Measurements from ENCODE around the gene ATPAF2. TPM values are rescaled to one million over a fixed set of nuclear protein-coding genes. Genes with fewer than 3 reads are reported as not detected.

Gene ATPAF2
- total RNA-seq, 1 experiment from 2014 or later = 18.6 TPM

- peak; percentile 59 for TF ChIP-seq CTCF (IDR thresholded peaks at IDR 0.05; ENCODE audit: unreplicated experiment)
- peak; percentile 86 for DNase-seq (ENCODE audit: unreplicated experiment)
- no peak overlapping the region for H3K4me3 Mint-ChIP-seq (ENCODE audit: unreplicated experiment)
- peaks cover 13% of the 10 kb centered on the region for H3K4me1 Mint-ChIP-seq (ENCODE audit: insufficient read depth, unreplicated experiment)
- intact Hi-C loops (cut with micrococcal nuclease) = loop anchor here (1.0 to 10.0 kb wide), 5 partner anchors 43 to 349 kb away; partner anchors contain the start of gene RAI1
- BruUV-seq (replicated peaks) = no TSS peak
- H3K9me3 Mint-ChIP-seq (ENCODE audit: unreplicated experiment) = no peaks in the 10 kb centered on the region
- ChIA-PET CTCF (interaction anchor here (0.6 to 3.4 kb wide), 36 partner anchors 9 to 713 kb away, joined by 3 to 36 read pairs (median 4); no protein-coding TSS in a partner anchor), POLR2A (interaction anchor here (0.7 to 1.1 kb wide), 2 partner anchors 61 to 120 kb away, joined by 3 read pairs; partner anchors contain the start of gene DRC3)
- H3K27me3 Mint-ChIP-seq (ENCODE audit: insufficient read depth, unreplicated experiment) = no peaks in the 10 kb centered on the region
- peaks cover 6% of the 10 kb centered on the region for H3K36me3 Mint-ChIP-seq (ENCODE audit: insufficient read depth, unreplicated experiment)
- H3K27ac Mint-ChIP-seq (ENCODE audit: low read depth, unreplicated experiment) = no peak overlapping the region
These were observed 5.4 kb downstream of the ATPAF2 start for GRCh38 chr17:18033442-18034099.

GRCh38 chr17:18031955-18032354 lies 7.0 kb downstream of the ATPAF2 start:
- H3K9me3 Mint-ChIP-seq (ENCODE audit: unreplicated experiment) = no peaks in the 10 kb centered on the region
- H3K4me3 Mint-ChIP-seq (ENCODE audit: unreplicated experiment) = no peak overlapping the region
- peaks cover 6% of the 10 kb centered on the region for H3K36me3 Mint-ChIP-seq (ENCODE audit: insufficient read depth, unreplicated experiment)
- intact Hi-C loops (cut with micrococcal nuclease) = loop anchor here (2.0 to 10.0 kb wide), 2 partner anchors 41 to 347 kb away; partner anchors contain the start of gene RAI1
- ChIA-PET CTCF (interaction anchor here (0.6 kb wide), 3 partner anchors 63 to 223 kb away, joined by 3 to 4 read pairs (median 4); no protein-coding TSS in a partner anchor), POLR2A (interaction anchor here (0.6 kb wide), 1 partner anchor 82 kb away, joined by 3 read pairs; no protein-coding TSS in a partner anchor)
- DNase-seq (ENCODE audit: unreplicated experiment) = no peak
- H3K27ac Mint-ChIP-seq (ENCODE audit: low read depth, unreplicated experiment) = no peak overlapping the region
- BruUV-seq (replicated peaks) = no TSS peak
- no peaks in the 10 kb centered on the region for H3K4me1 Mint-ChIP-seq (ENCODE audit: insufficient read depth, unreplicated experiment)
- TF ChIP-seq CTCF (IDR thresholded peaks at IDR 0.05; ENCODE audit: unreplicated experiment) = no peak
- no peaks in the 10 kb centered on the region for H3K27me3 Mint-ChIP-seq (ENCODE audit: insufficient read depth, unreplicated experiment)

GRCh38 chr17:18028952-18029540 lies 9.9 kb downstream of the ATPAF2 start:
- intact Hi-C loops (cut with micrococcal nuclease) = no loop called here
- ChIA-PET POLR2A (interaction anchor here (1.0 to 1.4 kb wide), 2 partner anchors 11 to 107 kb away, joined by 3 to 4 read pairs; no protein-coding TSS in a partner anchor), CTCF (interaction anchor here (1.4 kb wide), 1 partner anchor 46 kb away, joined by 6 read pairs; no protein-coding TSS in a partner anchor)
- H3K4me1 Mint-ChIP-seq (ENCODE audit: insufficient read depth, unreplicated experiment) = peaks cover 15% of the 10 kb centered on the region
- H3K9me3 Mint-ChIP-seq (ENCODE audit: unreplicated experiment) = no peaks in the 10 kb centered on the region
- TF ChIP-seq CTCF (IDR thresholded peaks at IDR 0.05; ENCODE audit: unreplicated experiment) = no peak
- H3K36me3 Mint-ChIP-seq (ENCODE audit: insufficient read depth, unreplicated experiment) = no peaks in the 10 kb centered on the region
- DNase-seq (ENCODE audit: unreplicated experiment) = no peak
- no TSS peak for BruUV-seq (replicated peaks)
- no peak overlapping the region for H3K27ac Mint-ChIP-seq (ENCODE audit: low read depth, unreplicated experiment)
- H3K27me3 Mint-ChIP-seq (ENCODE audit: insufficient read depth, unreplicated experiment) = no peaks in the 10 kb centered on the region
- H3K4me3 Mint-ChIP-seq (ENCODE audit: unreplicated experiment) = no peak overlapping the region
